ENCODE data around the gene DPH1.
"Not testable (repeated sequence)": the region's sequence is repeated elsewhere in the genome, so short reads cannot be mapped to it uniquely, and the experiment has no call there.

DPH1 gene

GRCh38 chr17:2029911-2030778 lies at the start of gene DPH1:
Gene DPH1, plus strand, starts transcription at chr17:2030153. Its CDS starts 17 bp downstream, at chr17:2030170.
- H3K4me1 ChIP-seq: no peaks in the 10 kb centered on the region
- H3K79me2 ChIP-seq: peaks cover 15% of the 10 kb centered on the region

DNA sequence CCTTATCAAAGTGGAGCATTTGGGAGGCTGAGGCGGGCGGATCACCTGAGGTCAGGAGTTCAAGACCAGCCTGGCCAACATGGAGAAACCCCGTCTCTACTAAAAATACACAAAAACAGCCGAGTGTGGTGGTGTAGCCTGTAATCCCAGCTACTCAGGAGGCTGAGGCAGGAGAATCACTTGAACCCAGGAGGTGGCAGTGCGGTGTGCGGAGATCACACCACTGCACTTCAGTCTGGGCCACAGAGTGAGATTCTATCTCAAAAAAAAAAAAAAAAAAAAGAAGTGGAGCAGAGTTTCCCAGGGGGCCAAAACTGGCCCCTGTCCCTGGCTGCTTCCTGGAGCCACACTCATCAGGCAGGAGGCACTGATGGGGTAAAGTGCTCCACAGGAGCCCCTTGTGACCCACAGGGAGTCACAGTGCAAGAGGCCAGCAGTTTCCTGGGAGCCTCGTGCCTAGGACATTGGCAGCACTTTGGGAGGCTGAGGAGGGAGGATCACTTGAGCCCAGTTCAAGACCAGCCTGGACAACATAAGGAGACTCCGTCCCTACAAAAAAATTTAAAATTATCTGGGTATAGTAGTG lies 49.2 kb upstream of the DPH1 start:
- Histone ChIP-seq H3K79me2 (no peaks in the 10 kb centered on the region), H3K9ac (no peak overlapping the region), H3K27ac (no peak overlapping the region), H3K36me3 (ENCODE audit: control insufficient read depth, insufficient read depth, low read length) (no peaks in the 10 kb centered on the region), H2AFZ (no peak overlapping the region), H3K4me2 (ENCODE audit: low read length) (no peak overlapping the region), H3K27me3 (ENCODE audit: control insufficient read depth, insufficient read depth, low read length) (no peaks in the 10 kb centered on the region), H3K4me3 (ENCODE audit: low read depth, low read length) (no peak overlapping the region), H3K9me3 (ENCODE audit: control insufficient read depth, low read length) (no peaks in the 10 kb centered on the region), H3K4me1 (no peaks in the 10 kb centered on the region)
- TF ChIP-seq, protein P1, sequence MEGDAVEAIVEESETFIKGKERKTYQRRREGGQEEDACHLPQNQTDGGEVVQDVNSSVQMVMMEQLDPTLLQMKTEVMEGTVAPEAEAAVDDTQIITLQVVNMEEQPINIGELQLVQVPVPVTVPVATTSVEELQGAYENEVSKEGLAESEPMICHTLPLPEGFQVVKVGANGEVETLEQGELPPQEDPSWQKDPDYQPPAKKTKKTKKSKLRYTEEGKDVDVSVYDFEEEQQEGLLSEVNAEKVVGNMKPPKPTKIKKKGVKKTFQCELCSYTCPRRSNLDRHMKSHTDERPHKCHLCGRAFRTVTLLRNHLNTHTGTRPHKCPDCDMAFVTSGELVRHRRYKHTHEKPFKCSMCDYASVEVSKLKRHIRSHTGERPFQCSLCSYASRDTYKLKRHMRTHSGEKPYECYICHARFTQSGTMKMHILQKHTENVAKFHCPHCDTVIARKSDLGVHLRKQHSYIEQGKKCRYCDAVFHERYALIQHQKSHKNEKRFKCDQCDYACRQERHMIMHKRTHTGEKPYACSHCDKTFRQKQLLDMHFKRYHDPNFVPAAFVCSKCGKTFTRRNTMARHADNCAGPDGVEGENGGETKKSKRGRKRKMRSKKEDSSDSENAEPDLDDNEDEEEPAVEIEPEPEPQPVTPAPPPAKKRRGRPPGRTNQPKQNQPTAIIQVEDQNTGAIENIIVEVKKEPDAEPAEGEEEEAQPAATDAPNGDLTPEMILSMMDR (IDR thresholded peaks at IDR 0.05): no peak

More at GRCh38 chr17:2029911-2030778, at the start of gene DPH1:
- Histone ChIP-seq H2AFZ (peak within 1 kb of the TSS; percentile 92), H3K36me3 (ENCODE audit: control insufficient read depth, insufficient read depth, low read length) (no peaks in the 10 kb centered on the region), H3K27ac (peak within 1 kb of the TSS; percentile 66), H3K9ac (peak within 1 kb of the TSS; percentile 23), H3K9me3 (ENCODE audit: control insufficient read depth, low read length) (no peaks in the 10 kb centered on the region), H3K27me3 (ENCODE audit: control insufficient read depth, insufficient read depth, low read length) (no peaks in the 10 kb centered on the region), H3K4me2 (ENCODE audit: low read length) (peak within 1 kb of the TSS; percentile 84), H3K4me3 (ENCODE audit: low read depth, low read length) (peak within 1 kb of the TSS; percentile 97)
- TF ChIP-seq, protein P1 (IDR thresholded peaks at IDR 0.05): no peak

DNA sequence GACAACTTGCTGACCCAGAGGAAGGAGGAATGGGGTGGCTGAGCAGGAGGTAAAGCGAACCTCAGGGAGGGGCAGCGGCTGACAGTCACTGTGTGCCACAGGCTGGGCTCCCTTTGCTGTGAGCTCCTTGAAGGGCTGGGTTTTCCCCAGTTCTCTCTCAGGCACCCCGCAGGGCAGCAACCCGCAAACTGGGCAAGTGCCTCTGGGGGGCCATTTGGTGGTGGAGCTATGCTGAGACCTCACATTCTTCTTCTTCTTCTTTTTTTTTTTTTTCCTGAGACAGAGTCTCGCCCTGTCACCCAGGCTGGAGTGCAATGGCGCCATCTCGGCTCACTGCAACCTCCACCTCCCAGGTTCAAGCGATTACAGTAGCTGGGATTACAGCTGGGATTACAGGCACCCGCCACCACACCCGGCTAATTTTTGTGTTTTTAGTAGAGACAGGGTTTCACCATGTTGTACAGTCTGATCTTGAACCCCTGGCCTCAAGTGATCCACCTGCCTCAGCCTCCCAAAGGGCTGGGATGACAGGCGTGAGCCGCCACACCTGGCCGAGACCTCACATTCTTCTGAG lies 47.1 kb upstream of the DPH1 start:
- not testable (repeated sequence) for H3K4me2 ChIP-seq (ENCODE audit: low read length); H3K27me3 ChIP-seq (ENCODE audit: control insufficient read depth, insufficient read depth, low read length); H3K9ac ChIP-seq

DNA sequence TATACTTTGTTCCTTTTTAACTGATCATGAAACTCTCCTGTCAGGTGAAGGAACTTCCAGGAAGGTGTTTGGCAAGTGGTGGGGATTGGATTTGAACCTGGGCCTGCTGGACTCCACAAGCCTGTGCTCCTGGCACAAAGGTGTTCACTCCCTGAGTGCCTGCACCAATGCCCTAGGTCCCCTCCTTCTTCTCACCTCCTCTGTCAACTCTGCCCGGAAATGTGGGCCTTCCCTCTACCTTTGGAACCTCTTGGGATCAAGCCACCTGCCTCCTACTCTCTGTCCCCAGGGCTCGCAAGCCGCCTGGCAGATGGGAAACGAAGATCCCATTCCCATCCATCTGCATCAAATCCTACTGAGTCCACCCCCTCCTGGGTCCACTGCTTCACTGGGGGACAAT lies 44.9 kb upstream of the DPH1 start:
- no peaks in the 10 kb centered on the region for H3K27me3 ChIP-seq (ENCODE audit: control insufficient read depth, insufficient read depth, low read length)
- no peak overlapping the region for H3K4me2 ChIP-seq (ENCODE audit: low read length)
- TF ChIP-seq, protein P1 (IDR thresholded peaks at IDR 0.05): no peak
- no peaks in the 10 kb centered on the region for H3K79me2 ChIP-seq
- no peak overlapping the region for H2AFZ ChIP-seq
- no peaks in the 10 kb centered on the region for H3K9me3 ChIP-seq (ENCODE audit: control insufficient read depth, low read length)
- no peaks in the 10 kb centered on the region for H3K36me3 ChIP-seq (ENCODE audit: control insufficient read depth, insufficient read depth, low read length)
- no peak overlapping the region for H3K27ac ChIP-seq
- no peak overlapping the region for H3K9ac ChIP-seq
- H3K4me1 ChIP-seq: no peaks in the 10 kb centered on the region
- H3K4me3 ChIP-seq (ENCODE audit: low read depth, low read length): no peak overlapping the region

More for the DNA sequence above, 47.1 kb upstream of the DPH1 start:
- H3K27ac ChIP-seq; H3K9me3 ChIP-seq (ENCODE audit: control insufficient read depth, low read length); H3K4me1 ChIP-seq; H2AFZ ChIP-seq; H3K36me3 ChIP-seq (ENCODE audit: control insufficient read depth, insufficient read depth, low read length); H3K4me3 ChIP-seq (ENCODE audit: low read depth, low read length); H3K79me2 ChIP-seq: not testable (repeated sequence)

DNA sequence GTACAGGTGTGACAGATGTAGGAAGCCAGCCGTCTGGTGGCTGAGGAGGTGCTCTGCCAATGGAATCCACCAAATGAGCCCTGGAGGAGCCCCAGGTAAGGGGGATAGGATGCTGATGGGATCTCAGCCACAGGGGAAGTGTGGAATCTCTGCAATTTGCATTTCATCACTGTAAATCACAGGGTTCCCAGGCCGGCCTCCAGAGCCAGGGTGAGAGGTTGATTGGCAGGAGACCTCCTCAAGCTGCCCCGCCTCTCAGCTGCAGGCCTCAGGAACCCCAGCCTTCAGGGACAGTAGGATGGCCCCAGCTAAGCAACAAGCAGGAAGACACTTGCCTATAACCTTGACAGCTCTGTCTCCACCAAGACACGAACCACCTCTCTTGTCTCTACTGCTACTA lies 44.3 kb upstream of the DPH1 start:
- Histone ChIP-seq H3K4me1 (no peaks in the 10 kb centered on the region), H3K79me2 (no peaks in the 10 kb centered on the region), H3K36me3 (ENCODE audit: control insufficient read depth, insufficient read depth, low read length) (no peaks in the 10 kb centered on the region), H3K27me3 (ENCODE audit: control insufficient read depth, insufficient read depth, low read length) (no peaks in the 10 kb centered on the region), H3K9me3 (ENCODE audit: control insufficient read depth, low read length) (no peaks in the 10 kb centered on the region), H3K27ac (no peak overlapping the region), H3K4me2 (ENCODE audit: low read length) (no peak overlapping the region), H3K9ac (no peak overlapping the region), H3K4me3 (ENCODE audit: low read depth, low read length) (no peak overlapping the region), H2AFZ (no peak overlapping the region)
- TF ChIP-seq, protein P1 (IDR thresholded peaks at IDR 0.05): no peak

Measured in parathyroid adenoma (tissue), 2 donors.